Stomach (tissue), 4 donors: ENCODE data around the gene PLCXD1.

Experiments used
- CTCF ChIP-seq, 7 experiments: fragments of 450-650 bp in 4 of 7; fragments of 200-600 bp in 3 of 7; sonication (generic) in 3 of 7; IDR thresholded peaks; one replicate each; pipeline ENCODE4 v1.5.1; 2016 to 2019; ENCODE audit warnings: antibody characterized with exemption in 7 of 7, control low read depth in 2 of 7, mild to moderate bottlenecking in 1 of 7
- POLR2A ChIP-seq, 4 donors: fragments of 450-650 bp; IDR thresholded peaks; one replicate each; pipeline ENCODE4 v1.6.1; 2016; ENCODE audit warnings: antibody characterized with exemption in 4 of 4, control low read depth in 2 of 4, mild to moderate bottlenecking in 1 of 4, moderate library complexity in 1 of 4
- POLR2AphosphoS5 ChIP-seq, 3 donors: sonication (generic); formaldehyde crosslinking; IDR thresholded peaks; one replicate each; pipeline ENCODE4 v1.6.1; 2016; ENCODE audit warnings: antibody characterized with exemption in 3 of 3

- TF ChIP-seq POLR2AphosphoS5 (IDR thresholded peaks at IDR 0.05), result no peak
- TF ChIP-seq CTCF (IDR thresholded peaks at IDR 0.05), result no peak
- TF ChIP-seq POLR2A (IDR thresholded peaks at IDR 0.05), result no peak
Measured at GRCh38 chrX:265502-265901, 15.7 kb upstream of the PLCXD1 start.
